Endothelial cell of umbilical vein (primary cell): ENCODE data around the gene DDA1.

Experiments
- CTCF ChIP-seq, 2 donors: IDR thresholded peaks; 1 replicate in 1 of 2; 2 replicates in 1 of 2; pipeline ENCODE4 v1.5.1; 2011; ENCODE audit warnings: low read length in 2 of 2, mild to moderate bottlenecking in 2 of 2, moderate library complexity in 2 of 2, control low read depth in 1 of 2, inconsistent platforms in 1 of 2, low read depth in 1 of 2; ENCODE audit not compliant: insufficient read depth in 1 of 2; ENCODE audit errors: extremely low read depth in 1 of 2
- FOS ChIP-seq: IDR thresholded peaks from 2 replicates; pipeline ENCODE4 v1.6.1; 2011; ENCODE audit warnings: mild to moderate bottlenecking, low read length, moderate library complexity, borderline replicate concordance; ENCODE audit not compliant: insufficient read depth
- JUN ChIP-seq: IDR thresholded peaks from 2 replicates; pipeline ENCODE4 v1.6.1; 2011; ENCODE audit warnings: borderline replicate concordance, low read depth; ENCODE audit not compliant: insufficient read length, insufficient read depth
- POLR2A ChIP-seq: IDR thresholded peaks from 2 replicates; pipeline ENCODE4 v1.6.1; 2012; ENCODE audit warnings: low read depth, mild to moderate bottlenecking, control low read depth, low read length
- POLR2AphosphoS5 ChIP-seq: IDR thresholded peaks from 2 replicates; pipeline ENCODE4 v1.6.1; 2012; ENCODE audit warnings: low read depth, mild to moderate bottlenecking, control low read depth, low read length, moderate library complexity; ENCODE audit not compliant: insufficient read depth

DNA sequence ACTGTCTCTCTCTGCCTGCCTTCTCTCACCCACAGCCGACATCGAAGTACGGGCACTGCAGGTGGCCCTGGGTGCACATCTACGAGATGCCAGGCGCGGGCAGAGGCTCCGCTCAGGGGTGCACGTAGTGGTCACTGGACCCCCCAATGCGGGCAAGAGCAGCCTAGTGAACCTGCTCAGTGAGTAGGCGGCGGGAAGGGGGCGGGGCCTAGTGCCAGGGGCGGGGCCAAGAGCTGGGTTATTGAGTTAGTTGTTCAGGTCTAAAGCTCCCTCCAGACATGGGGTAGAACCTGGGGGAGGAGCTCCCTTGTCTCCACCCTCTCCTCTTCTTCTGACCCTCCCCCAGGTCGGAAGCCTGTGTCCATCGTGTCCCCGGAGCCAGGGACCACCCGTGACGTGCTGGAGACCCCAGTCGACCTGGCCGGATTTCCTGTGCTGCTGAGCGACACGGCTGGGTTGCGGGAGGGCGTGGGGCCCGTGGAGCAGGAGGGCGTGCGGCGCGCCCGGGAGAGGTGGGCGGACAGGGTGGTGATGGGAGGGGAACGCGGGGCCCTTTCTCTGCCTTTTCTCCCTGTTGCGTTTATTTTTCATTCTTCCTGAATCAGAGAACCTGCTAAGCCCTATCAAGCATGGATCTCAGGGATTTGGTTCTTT, 29.9 kb downstream of the DDA1 start:
- TF ChIP-seq POLR2A (no peak), CTCF (IDR thresholded peaks at IDR 0.05; ENCODE audit: extremely low read depth in 1 of 2, insufficient read depth in 1 of 2, low read depth in 1 of 2, low read length in 2 of 2) (no peak), POLR2AphosphoS5 (no peak), FOS (no peak), JUN (no peak)
